Effector memory CD8-positive, alpha-beta T cell (primary cell): Measurements from ENCODE around the gene RNF150.

Experiments used
- ATAC-seq: fragments of 150-1000 bp; cut with Tn5 transposase; replicated peaks from 2 replicates; pipeline ENCODE4 v1.10.0; 2021; ENCODE audit warnings: mild to moderate bottlenecking, moderate library complexity
- DNase-seq, 3 experiments: peaks; one replicate each; pipeline ENCODE4 v3.0.0; 2021
- H3K27ac Mint-ChIP-seq, 2 donors: one replicate each; pipeline ENCODE4 v1.8.0; 2022; ENCODE audit warnings: mild to moderate bottlenecking in 2 of 2, mixed read lengths in 2 of 2, moderate library complexity in 2 of 2
- H3K27me3 Mint-ChIP-seq, 2 donors: one replicate each; pipeline ENCODE4 v1.8.0; 2022; ENCODE audit warnings: mixed read lengths in 2 of 2
- H3K36me3 Mint-ChIP-seq: one replicate; pipeline ENCODE4 v1.8.0; 2022; ENCODE audit warnings: mild to moderate bottlenecking, moderate library complexity, mixed read lengths; ENCODE audit not compliant: insufficient read depth
- H3K4me1 Mint-ChIP-seq, 2 donors: one replicate each; pipeline ENCODE4 v1.8.0; 2022; ENCODE audit warnings: low read depth in 2 of 2, mixed read lengths in 2 of 2
- H3K4me3 Mint-ChIP-seq, 2 donors: one replicate each; pipeline ENCODE4 v1.8.0; 2022; ENCODE audit warnings: mild to moderate bottlenecking in 2 of 2, mixed read lengths in 2 of 2, moderate library complexity in 2 of 2
- H3K9me3 Mint-ChIP-seq, 2 donors: one replicate each; pipeline ENCODE4 v1.8.0; 2022; ENCODE audit warnings: mixed read lengths in 2 of 2

RNF150 gene

DNA sequence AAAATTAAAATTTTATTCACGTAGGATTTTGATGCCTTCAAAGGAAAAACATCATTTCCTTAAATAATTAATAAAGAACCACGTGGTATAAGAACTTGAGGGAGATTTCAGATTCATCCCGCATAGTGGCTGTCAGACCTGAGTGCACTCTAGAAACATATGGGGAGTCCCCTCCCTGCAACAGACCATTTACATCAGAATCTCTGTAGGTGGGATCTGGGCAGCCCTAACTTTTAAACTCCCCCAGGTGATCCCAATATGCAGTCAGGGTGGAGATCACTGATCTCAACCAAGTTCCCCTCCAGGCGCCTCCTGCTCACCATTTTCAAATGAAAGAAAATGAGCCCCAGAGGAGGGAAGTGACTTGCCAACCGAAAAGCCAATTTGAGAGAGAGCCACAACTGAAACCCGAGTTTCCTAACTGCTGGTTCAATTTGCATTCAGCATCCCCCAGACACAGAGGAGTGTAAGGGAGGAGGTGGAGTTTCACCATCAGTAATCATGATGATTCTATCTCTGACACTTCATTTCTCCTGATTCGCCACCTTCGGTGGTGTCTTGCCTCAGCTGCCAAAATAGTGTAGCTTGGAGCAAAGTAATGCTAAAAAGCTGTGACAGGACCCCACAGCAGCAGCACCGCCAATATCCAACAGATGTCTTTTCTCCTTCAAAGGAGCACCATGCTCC is 11.4 kb downstream of the RNF150 start:
- DNase-seq: no peak

DNA sequence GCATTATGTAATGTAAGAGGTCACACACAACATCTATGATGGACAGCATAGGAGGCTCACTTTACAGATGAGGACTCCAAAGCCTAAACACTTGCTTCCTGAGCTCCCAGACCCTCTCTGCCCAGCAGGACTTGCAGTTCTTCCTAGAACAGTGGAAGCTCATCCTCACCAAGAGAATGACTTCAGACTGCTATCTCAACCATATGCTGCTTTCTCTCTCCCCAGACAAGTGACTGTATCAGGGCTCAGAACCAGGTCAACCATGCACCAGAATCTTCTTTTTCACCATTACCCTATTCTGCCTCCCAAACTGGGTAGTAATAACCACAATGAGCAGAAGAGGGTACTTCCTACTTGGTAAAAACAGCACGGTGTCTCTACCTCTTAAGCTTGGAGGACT is 12.2 kb downstream of the RNF150 start:
- no peak for ATAC-seq
- Mint-ChIP-seq H3K27ac (no peak overlapping the region), H3K4me1 (no peaks in the 10 kb centered on the region), H3K9me3 (no peaks in the 10 kb centered on the region), H3K27me3 (peaks cover 8 to 14% of the 10 kb centered on the region in 2 donors), H3K4me3 (no peak overlapping the region), H3K36me3 (no peaks in the 10 kb centered on the region)
- DNase-seq: no peak

More for the DNA sequence above, 11.4 kb downstream of the RNF150 start:
- Mint-ChIP-seq H3K27me3 (peaks cover 14 to 16% of the 10 kb centered on the region in 2 donors), H3K4me1 (no peaks in the 10 kb centered on the region), H3K9me3 (no peaks in the 10 kb centered on the region), H3K4me3 (no peak overlapping the region), H3K36me3 (no peaks in the 10 kb centered on the region), H3K27ac (no peak overlapping the region)
- ATAC-seq: no peak

DNA sequence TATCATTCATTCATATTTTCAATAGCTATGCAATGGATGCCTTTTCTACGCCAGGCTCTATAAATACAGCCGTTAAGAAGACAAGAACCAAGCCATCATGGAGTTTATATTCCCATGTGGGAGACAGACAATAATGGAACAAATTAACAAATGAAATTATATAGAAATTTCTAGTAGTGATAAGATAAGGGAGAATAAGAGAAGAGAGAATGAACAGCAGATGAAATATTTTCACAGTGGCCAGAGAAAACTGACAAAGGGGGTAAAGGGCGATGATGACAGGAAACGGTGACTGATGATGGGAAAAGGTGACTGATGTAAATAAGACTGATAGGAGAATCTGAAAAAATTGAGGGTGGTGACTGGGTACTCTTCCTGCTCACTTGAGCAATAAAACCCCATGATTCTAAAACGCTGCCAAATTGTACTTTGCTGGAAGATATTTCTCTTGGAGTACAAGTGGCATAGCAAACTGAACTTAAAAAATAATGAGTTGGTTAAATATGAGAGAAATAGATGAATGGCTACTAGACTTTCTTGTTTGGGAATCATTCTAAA is 13.2 kb downstream of the RNF150 start:
- Mint-ChIP-seq H3K9me3 (no peaks in the 10 kb centered on the region), H3K4me1 (no peaks in the 10 kb centered on the region), H3K4me3 (no peak overlapping the region), H3K36me3 (no peaks in the 10 kb centered on the region), H3K27ac (no peak overlapping the region), H3K27me3 (peaks cover 0 to 14% of the 10 kb centered on the region in 2 donors)
- DNase-seq (no peak), ATAC-seq (no peak)

DNA sequence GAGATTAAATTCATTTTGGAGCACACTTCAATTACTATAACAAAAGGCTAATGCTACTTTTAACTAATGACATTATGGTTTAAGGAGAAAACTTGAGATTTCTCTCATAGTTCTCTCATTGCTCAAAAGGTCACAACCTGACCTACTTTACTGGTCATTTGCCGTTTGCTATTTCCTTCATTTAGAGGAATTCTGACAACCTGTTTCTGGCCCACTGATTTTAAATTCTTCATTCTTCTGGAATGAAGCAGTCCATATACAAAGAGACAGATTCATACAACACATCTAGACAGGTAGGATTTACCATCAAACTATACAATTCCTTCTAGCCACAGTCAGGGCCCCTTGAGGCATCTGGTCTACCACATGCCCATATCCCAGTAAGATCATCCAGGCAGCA is 14.2 kb downstream of the RNF150 start:
- Mint-ChIP-seq H3K4me3 (no peak overlapping the region), H3K27ac (no peak overlapping the region), H3K4me1 (no peaks in the 10 kb centered on the region), H3K9me3 (no peaks in the 10 kb centered on the region), H3K36me3 (no peaks in the 10 kb centered on the region), H3K27me3 (peaks cover 0 to 12% of the 10 kb centered on the region in 2 donors)
- DNase-seq (no peak), ATAC-seq (no peak)

DNA sequence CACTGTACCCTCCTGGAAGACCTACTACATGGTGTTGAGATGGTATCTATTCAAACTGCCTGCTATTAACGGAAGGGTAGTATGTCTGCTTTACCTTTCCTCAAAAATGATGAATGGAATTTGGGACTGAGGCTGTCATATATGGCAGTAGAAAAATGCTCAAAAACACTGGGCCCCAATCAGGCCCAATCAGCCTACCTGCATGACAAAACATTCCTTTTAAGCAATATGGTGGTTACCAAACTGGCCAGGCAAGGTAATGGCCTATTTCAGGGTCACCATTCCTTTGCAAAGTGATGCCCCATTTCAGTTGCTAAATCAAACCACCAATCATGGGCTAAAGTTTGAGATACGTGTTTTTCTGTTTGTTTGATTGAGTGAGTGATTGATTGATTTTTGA is 14.9 kb downstream of the RNF150 start:
- no peak for ATAC-seq
- no peaks in the 10 kb centered on the region for H3K36me3 Mint-ChIP-seq
- H3K27ac Mint-ChIP-seq: no peak overlapping the region

DNA sequence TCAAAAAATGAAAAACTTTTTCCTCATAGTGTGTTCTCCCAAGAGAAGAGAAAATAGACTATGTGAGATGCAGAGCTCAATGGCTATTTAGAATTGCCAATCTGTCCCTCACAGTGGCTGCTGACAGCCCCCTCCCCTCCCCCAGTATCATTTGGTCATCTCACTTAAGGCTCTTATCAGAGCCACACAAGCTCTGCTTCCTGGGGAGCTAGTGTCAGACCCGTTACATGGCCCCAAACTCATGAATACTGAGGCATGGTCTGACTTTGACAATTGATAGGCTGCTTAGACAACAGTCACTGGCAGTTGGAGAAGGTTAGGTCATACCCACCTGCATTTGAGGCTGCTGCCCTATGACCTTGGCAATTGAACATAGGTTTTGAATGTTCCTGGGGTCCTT is 15.3 kb downstream of the RNF150 start:
- H3K27ac Mint-ChIP-seq: no peak overlapping the region
- H3K27me3 Mint-ChIP-seq: peaks cover 0 to 18% of the 10 kb centered on the region in 2 donors
- no peaks in the 10 kb centered on the region for H3K36me3 Mint-ChIP-seq
- no peaks in the 10 kb centered on the region for H3K9me3 Mint-ChIP-seq
- no peaks in the 10 kb centered on the region for H3K4me1 Mint-ChIP-seq
- ATAC-seq: no peak
- DNase-seq: no peak
- no peak overlapping the region for H3K4me3 Mint-ChIP-seq

More for the DNA sequence above, 14.9 kb downstream of the RNF150 start:
- no peak overlapping the region for H3K4me3 Mint-ChIP-seq
- no peak for DNase-seq
- no peaks in the 10 kb centered on the region for H3K9me3 Mint-ChIP-seq
- no peaks in the 10 kb centered on the region for H3K4me1 Mint-ChIP-seq
- peaks cover 0 to 16% of the 10 kb centered on the region in 2 donors for H3K27me3 Mint-ChIP-seq

DNA sequence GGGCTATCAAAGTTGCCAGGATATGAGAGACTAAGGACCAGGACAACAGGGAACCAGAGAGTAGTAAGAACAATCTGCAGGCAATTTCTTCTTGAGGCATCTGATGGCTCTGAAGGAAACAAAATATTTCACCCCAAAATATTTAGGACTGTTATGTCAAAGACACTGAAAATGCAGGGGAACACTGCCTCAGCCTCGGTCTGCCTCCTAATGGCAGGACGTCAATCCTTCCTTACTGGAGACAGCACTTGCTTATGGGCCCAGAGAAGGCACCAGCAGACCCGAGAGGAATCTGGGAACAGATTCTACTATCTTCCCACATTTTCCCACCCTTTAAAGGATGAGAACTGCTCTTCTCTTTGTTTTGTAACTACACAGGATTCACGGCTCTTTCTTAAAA is 23.3 kb downstream of the RNF150 start:
- DNase-seq: no peak
- H3K27ac Mint-ChIP-seq: no peak overlapping the region
- no peak overlapping the region for H3K4me3 Mint-ChIP-seq
- no peaks in the 10 kb centered on the region for H3K9me3 Mint-ChIP-seq
- no peaks in the 10 kb centered on the region for H3K36me3 Mint-ChIP-seq
- peaks cover 0 to 11% of the 10 kb centered on the region in 2 donors for H3K27me3 Mint-ChIP-seq
- ATAC-seq: no peak
- H3K4me1 Mint-ChIP-seq: no peaks in the 10 kb centered on the region

DNA sequence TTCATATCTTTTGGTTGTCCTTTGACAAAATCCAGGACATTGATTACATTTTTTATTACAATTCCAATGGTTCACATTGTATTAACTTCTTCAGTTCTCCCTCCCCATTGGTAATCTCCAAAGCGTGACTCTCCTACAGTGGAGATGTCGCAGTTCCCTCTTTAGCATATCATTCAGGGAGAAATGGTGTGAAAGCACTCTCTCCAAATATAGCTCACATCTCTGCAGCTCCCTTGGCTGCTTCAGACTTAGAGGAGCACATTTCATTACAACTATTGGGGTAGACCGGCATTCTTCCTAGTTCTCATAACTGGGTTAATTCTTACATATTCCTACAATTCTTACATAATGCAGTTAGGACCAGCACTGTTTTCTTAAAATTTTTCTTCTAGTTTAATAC is 25.3 kb downstream of the RNF150 start:
- no peak for ATAC-seq

DNA sequence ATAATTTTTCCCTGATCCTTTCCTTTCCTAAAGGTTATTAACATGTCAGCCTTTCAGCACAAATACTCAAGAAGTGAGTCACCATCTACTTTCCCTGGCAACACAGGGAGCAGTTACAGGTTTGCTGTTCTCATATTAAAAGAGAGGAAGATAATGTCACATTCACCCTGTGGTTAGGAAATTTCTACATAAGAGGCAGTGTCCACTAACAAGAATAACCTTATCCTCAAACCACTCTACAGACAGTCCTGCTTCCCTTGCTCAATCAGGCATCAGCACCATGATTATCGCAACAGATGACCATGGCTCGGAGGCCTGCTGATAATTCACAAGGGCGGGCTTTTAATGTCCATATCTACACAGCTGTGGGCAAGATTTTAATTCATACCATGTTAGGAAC is 30.9 kb downstream of the RNF150 start:
- Mint-ChIP-seq H3K27ac (no peak overlapping the region), H3K27me3 (no peaks in the 10 kb centered on the region), H3K9me3 (peaks cover 0 to 2% of the 10 kb centered on the region in 2 donors), H3K36me3 (no peaks in the 10 kb centered on the region), H3K4me3 (no peak overlapping the region), H3K4me1 (no peaks in the 10 kb centered on the region)
- ATAC-seq: no peak
- DNase-seq: no peak

More for the DNA sequence above, 25.3 kb downstream of the RNF150 start:
- Mint-ChIP-seq H3K27me3 (no peaks in the 10 kb centered on the region), H3K9me3 (peaks cover 0 to under 1% of the 10 kb centered on the region in 2 donors), H3K4me1 (no peaks in the 10 kb centered on the region), H3K36me3 (no peaks in the 10 kb centered on the region), H3K27ac (no peak overlapping the region), H3K4me3 (no peak overlapping the region)
- no peak for DNase-seq

DNA sequence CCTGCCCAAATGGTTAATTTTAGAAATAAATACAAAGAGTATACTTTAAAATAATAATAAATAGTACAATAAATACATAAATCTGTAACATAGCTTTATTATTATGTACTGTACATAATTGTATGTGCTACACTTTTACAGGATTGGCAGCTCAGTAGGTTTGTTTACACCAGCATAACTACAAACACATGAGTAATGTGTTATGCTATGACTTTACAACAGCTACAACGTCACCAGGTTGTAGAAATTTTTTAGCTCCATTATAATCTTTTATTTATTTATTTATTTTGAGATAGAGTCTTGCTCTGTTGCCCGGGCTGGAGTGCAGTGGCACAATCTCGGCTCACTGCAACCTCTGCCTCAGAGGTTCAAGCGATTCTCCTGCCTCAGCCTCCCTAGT is 31.8 kb downstream of the RNF150 start:
- H3K27ac Mint-ChIP-seq: no peak overlapping the region
- no peak overlapping the region for H3K4me3 Mint-ChIP-seq
- no peaks in the 10 kb centered on the region for H3K4me1 Mint-ChIP-seq
- no peaks in the 10 kb centered on the region for H3K27me3 Mint-ChIP-seq
- ATAC-seq (no peak), DNase-seq (no peak)
- no peaks in the 10 kb centered on the region for H3K36me3 Mint-ChIP-seq
- H3K9me3 Mint-ChIP-seq: peaks cover 0 to 2% of the 10 kb centered on the region in 2 donors

DNA sequence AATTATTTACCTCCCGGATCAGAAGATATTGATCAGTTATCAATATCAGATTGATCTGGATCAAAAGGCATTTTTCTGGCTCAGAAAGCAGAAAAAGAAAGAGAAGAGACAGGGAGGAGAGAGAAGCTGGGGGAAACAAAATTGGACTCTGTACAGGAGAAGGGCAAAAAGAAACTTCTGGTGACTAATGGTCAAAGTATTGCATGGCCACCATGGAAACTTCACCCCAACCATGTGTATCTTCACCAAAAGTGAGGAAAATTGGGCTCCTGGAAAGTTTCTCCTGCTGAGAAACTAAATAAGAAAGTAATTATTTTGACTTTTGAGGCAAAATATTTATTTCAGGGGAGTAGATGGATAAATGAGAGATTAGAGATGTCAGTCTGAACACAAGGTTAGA is 33.9 kb downstream of the RNF150 start:
- Mint-ChIP-seq H3K4me3 (no peak overlapping the region), H3K9me3 (peaks cover 0 to 2% of the 10 kb centered on the region in 2 donors), H3K27me3 (no peaks in the 10 kb centered on the region), H3K36me3 (no peaks in the 10 kb centered on the region), H3K27ac (no peak overlapping the region), H3K4me1 (no peaks in the 10 kb centered on the region)
- DNase-seq (no peak), ATAC-seq (no peak)

DNA sequence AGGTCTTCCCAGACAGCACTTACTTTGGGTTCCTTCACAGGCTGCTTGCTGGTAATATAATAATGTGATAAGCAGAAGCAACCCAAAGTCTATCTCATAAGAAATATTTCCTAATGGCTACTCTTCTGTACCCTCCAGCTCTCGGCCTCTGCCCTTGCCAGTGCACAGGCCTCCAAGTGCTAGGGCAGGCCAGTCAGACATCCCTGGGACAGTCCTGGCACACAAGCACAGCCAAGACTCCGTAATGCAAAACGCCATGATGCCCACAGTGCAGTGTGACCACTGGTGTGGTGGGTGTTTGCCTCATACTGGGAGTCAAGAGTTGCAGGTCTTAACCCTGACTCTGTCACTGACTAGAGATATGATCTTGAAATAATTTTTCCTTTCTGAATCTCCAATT is 35.1 kb downstream of the RNF150 start:
- Mint-ChIP-seq H3K4me1 (no peaks in the 10 kb centered on the region), H3K9me3 (peaks cover 2 to 10% of the 10 kb centered on the region in 2 donors), H3K4me3 (no peak overlapping the region), H3K27ac (no peak overlapping the region), H3K27me3 (no peaks in the 10 kb centered on the region), H3K36me3 (no peaks in the 10 kb centered on the region)
- no peak for DNase-seq
- ATAC-seq: no peak

DNA sequence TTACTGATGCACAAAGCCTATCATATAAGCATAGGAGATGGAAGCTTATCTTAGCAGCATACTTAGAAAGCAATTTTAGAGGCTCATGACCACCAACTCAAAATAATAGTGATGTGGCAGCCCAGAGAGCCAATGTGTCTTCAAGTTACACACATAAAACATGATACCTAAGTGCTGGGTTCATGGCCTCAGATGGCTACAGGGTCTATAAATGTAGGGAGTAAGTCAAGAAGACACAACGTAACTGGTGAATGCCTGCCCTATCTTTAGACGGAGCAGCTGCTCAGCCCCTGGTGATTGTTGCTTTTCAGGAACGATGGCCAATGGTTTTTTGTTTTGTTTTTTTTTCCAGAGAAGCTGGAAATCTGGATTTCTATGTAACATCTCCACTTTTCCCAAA is 42.8 kb downstream of the RNF150 start:
- Mint-ChIP-seq H3K4me3 (no peak overlapping the region), H3K9me3 (peaks cover 1 to 10% of the 10 kb centered on the region in 2 donors), H3K27me3 (peaks cover 0 to 8% of the 10 kb centered on the region in 2 donors), H3K27ac (no peak overlapping the region), H3K36me3 (no peaks in the 10 kb centered on the region), H3K4me1 (no peaks in the 10 kb centered on the region)
- no peak for DNase-seq
- ATAC-seq: no peak

DNA sequence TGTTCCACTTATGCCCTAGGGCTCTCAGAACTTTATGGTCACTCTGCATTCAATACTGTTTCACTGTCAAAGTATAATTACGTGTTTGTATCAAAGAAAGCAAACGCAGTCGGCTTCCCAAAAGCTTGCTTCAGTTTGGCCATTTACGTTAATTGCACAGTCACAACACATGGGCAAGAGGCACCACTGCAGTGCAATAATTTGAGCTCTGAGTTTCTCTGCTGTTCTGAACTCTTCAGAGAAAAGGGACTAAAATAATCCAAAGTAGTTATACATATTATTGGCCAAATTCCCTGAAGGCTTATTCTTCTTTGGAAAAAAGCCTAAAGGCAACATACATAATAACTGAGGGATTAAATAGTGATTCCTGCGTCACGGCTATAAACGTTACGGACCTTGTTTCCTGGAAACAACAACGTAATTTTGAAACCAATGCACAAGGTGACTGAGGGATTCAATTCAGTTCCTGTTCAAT is 51.3 kb downstream of the RNF150 start:
- H3K27ac Mint-ChIP-seq: no peak overlapping the region
- no peaks in the 10 kb centered on the region for H3K27me3 Mint-ChIP-seq
- no peaks in the 10 kb centered on the region for H3K9me3 Mint-ChIP-seq
- no peaks in the 10 kb centered on the region for H3K36me3 Mint-ChIP-seq
- no peaks in the 10 kb centered on the region for H3K4me1 Mint-ChIP-seq
- no peak overlapping the region for H3K4me3 Mint-ChIP-seq
- no peak for DNase-seq
- no peak for ATAC-seq
